GM12878 (cell line): ENCODE results near the gene SP3. TPM values are rescaled to one million over a fixed set of nuclear protein-coding genes. Genes with fewer than 3 reads are reported as not detected.
A peak's percentile ranks its signal among the peaks of the same experiment; 100 is the strongest.

Experiments
- ATAC-seq: fragments of 200-7000 bp; cut with Tn5 transposase; 3 replicates; pipeline ENCODE4 v1.9.1; 2020; ENCODE audit warnings: mild to moderate bottlenecking, moderate library complexity
- BruUV-seq: library from RNA; stranded (reverse); fragments of 400-500 nt; replicated peaks from 2 replicates; lab custom pipeline; 2021; lab: Mats Ljungman, UMichigan
- CTCF ChIA-PET: fragments of 300-600 bp; sonication (Branson Sonifier 250); formaldehyde crosslinking; extraction: SDS; loops from one replicate; lab custom pipeline; 2021; ENCODE audit warnings: inconsistent platforms; lab: Yijun Ruan, JAX
- POLR2A ChIA-PET: fragments of 350-600 bp; formaldehyde crosslinking; extraction: SDS; loops from one replicate; lab custom pipeline; 2021; ENCODE audit warnings: inconsistent platforms; lab: Charles Lee
- RAD21 ChIA-PET: fragments of 300-600 bp; sonication (Branson Sonifier 250); formaldehyde crosslinking; loops from one replicate; lab custom pipeline; 2023; ENCODE audit warnings: antibody characterized with exemption; ENCODE audit not compliant: unreplicated experiment; lab: Charles Lee
- SMC1A ChIA-PET: fragments of 300-600 bp; sonication (Branson Sonifier 250); formaldehyde crosslinking; loops from one replicate; lab custom pipeline; 2023; ENCODE audit not compliant: unreplicated experiment, uncharacterized antibody; lab: Charles Lee
- DNase-seq: peaks from one replicate; pipeline ENCODE4 v3.0.0-alpha.2; 2011; ENCODE audit warnings: low read depth, low spot score
- FAIRE-seq: peaks from 3 replicates; lab custom pipeline; 2011; peaks lifted over from hg19 to GRCh38; lab: Jason Lieb, UNC
- H2AFZ ChIP-seq: 2 replicates; pipeline ENCODE4 v1.6.0; 2011; ENCODE audit warnings: low read depth, low read length, control low read depth; ENCODE audit not compliant: control insufficient read depth
- H3K27ac ChIP-seq: 2 replicates; pipeline ENCODE4 v1.5.1; 2011; ENCODE audit warnings: control low read depth; ENCODE audit not compliant: control insufficient read depth, insufficient read depth
- H3K27me3 ChIP-seq, 2 experiments: replicated peaks in 1 of 2; 2 replicates each; pipeline versions ENCODE4 v1.6.0 to v1.6.1; 2011; ENCODE audit warnings: low read length in 1 of 2; ENCODE audit not compliant: control insufficient read depth in 2 of 2, insufficient read depth in 2 of 2
- H3K36me3 ChIP-seq, 2 experiments: 2 replicates each; pipeline ENCODE4 v1.5.1; 2011; ENCODE audit warnings: low read length in 1 of 2; ENCODE audit not compliant: control insufficient read depth in 2 of 2, insufficient read depth in 2 of 2
- H3K4me1 ChIP-seq: 2 replicates; pipeline ENCODE4 v1.6.1; 2011; ENCODE audit warnings: mild to moderate bottlenecking, low read length, moderate library complexity, mixed read lengths; ENCODE audit not compliant: control insufficient read depth, insufficient read depth
- H3K4me2 ChIP-seq: 2 replicates; pipeline ENCODE4 v1.6.0; 2011; ENCODE audit warnings: control low read depth; ENCODE audit not compliant: control insufficient read depth, insufficient read depth
- H3K4me3 ChIP-seq: fragments of 200-600 bp; sonication (generic); 2 replicates; pipeline ENCODE4 v1.5.1; 2016
- H3K79me2 ChIP-seq: 2 replicates; pipeline ENCODE4 v1.6.0; 2011; ENCODE audit warnings: low read length; ENCODE audit not compliant: control insufficient read depth, insufficient read depth
- H3K9ac ChIP-seq: 2 replicates; pipeline ENCODE4 v1.8.0; 2011; ENCODE audit warnings: low read length, control low read depth, mixed read lengths; ENCODE audit not compliant: control insufficient read depth, insufficient read depth
- H3K9me3 ChIP-seq: replicated peaks from 3 replicates; pipeline ENCODE4 v1.5.1; 2011; ENCODE audit warnings: mild to moderate bottlenecking, low read length; ENCODE audit not compliant: control insufficient read depth, insufficient read depth
- H4K20me1 ChIP-seq: 2 replicates; pipeline ENCODE4 v1.6.0; 2011; ENCODE audit not compliant: control insufficient read depth, insufficient read depth
- GATAD2B ChIP-seq: fragments of 450-650 bp; conservative IDR thresholded peaks from 2 replicates; pipeline ENCODE4 v1.6.1; 2017; ENCODE audit warnings: low read depth, mild to moderate bottlenecking, moderate library complexity
- JUNB ChIP-seq: IDR thresholded peaks from 2 replicates; pipeline ENCODE4 v1.6.1; 2016; ENCODE audit warnings: antibody characterized with exemption, mild to moderate bottlenecking
- JUND ChIP-seq: IDR thresholded peaks from 2 replicates; pipeline ENCODE4 v1.6.1; 2012; ENCODE audit warnings: low read depth, mild to moderate bottlenecking, low read length, improper control_type of control experiment, moderate library complexity
- KLF5 ChIP-seq: fragments of 450-650 bp; IDR thresholded peaks from 2 replicates; pipeline ENCODE4 v1.6.1; 2014; ENCODE audit warnings: mild to moderate bottlenecking; ENCODE audit not compliant: partially characterized antibody
- MEF2A ChIP-seq: IDR thresholded peaks from 2 replicates; pipeline ENCODE4 v1.6.1; 2011; ENCODE audit warnings: low read depth, mild to moderate bottlenecking, low read length, moderate library complexity; ENCODE audit not compliant: insufficient read depth
- NBN ChIP-seq: fragments of 450-650 bp; IDR thresholded peaks from 2 replicates; pipeline ENCODE4 v1.6.1; 2016
- NFYB ChIP-seq: IDR thresholded peaks from 2 replicates; pipeline ENCODE4 v1.6.1; 2011; ENCODE audit warnings: low read depth, mild to moderate bottlenecking, low read length, improper control_type of control experiment, moderate library complexity; ENCODE audit not compliant: insufficient read depth
- PML ChIP-seq: IDR thresholded peaks from 2 replicates; pipeline ENCODE4 v1.6.1; 2012; ENCODE audit warnings: low read length, inconsistent platforms
- SIN3A ChIP-seq: IDR thresholded peaks from 2 replicates; pipeline ENCODE4 v1.6.1; 2012; ENCODE audit warnings: low read depth, low read length, improper control_type of control experiment
- TCF7 ChIP-seq: IDR thresholded peaks from 2 replicates; pipeline ENCODE4 v1.6.1; 2014; ENCODE audit warnings: antibody characterized with exemption, borderline replicate concordance
- ZBTB33 ChIP-seq: fragments of 450-650 bp; IDR thresholded peaks from 2 replicates; pipeline ENCODE4 v1.6.1; 2017; ENCODE audit warnings: mild to moderate bottlenecking
- WGBS: methylation state at CpG from one replicate; pipeline ENCODE4 v1.1.6; 2016; ENCODE audit warnings: low lambda C conversion rate; ENCODE audit not compliant: insufficient replicate concordance, insufficient coverage; ENCODE audit errors: missing lambda C conversion rate; 5-methylcytosine and 5-hydroxymethylcytosine counted together
- in situ Hi-C: fragments of 300-500 bp; cut with MboI; formaldehyde crosslinking; loops from 9 replicates; pipeline ENCODE4 v1.14.3; 2018; ENCODE audit warnings: mixed read lengths
- intact Hi-C: fragments of 100-400 bp; cut with micrococcal nuclease; formaldehyde crosslinking; loops from one replicate; pipeline ENCODE4 v1.14.2; 2022; ENCODE audit not compliant: unreplicated experiment
- polyA plus RNA-seq, 11 experiments: library from polyadenylated mRNA; depleted of rRNA in 4 of 11; unstranded in 6 of 11; stranded (reverse) in 5 of 11; fragments of >200 nt; fragmentation: Nextera tagmentation in 4 of 11; fragmentation: Illumina TruSeq in 1 of 11; extraction: Ambion mirVana in 4 of 11; extraction: Trizol in 1 of 11; gene quantifications; 1 replicate in 1 of 11; 2 replicates in 10 of 11; pipeline versions ENCODE4 v1.2.1 to v1.2.3, GENCODE V29; 2011 to 2016; ENCODE audit warnings: inconsistent platforms in 2 of 11, missing spikeins in 2 of 11, low read depth in 1 of 11
- total RNA-seq, 4 experiments: library from RNA; depleted of rRNA in 3 of 4; stranded (reverse); fragments of >200 nt in 3 of 4; fragmentation: Illumina TruSeq in 1 of 4; extraction: Trizol in 1 of 4; gene quantifications; 2 replicates each; pipeline versions ENCODE4 v1.2.1 to v1.2.3, GENCODE V29; 2013 to 2021
- TF ChIP-seq, protein P1 (sequence below): IDR thresholded peaks from 2 replicates; pipeline ENCODE4 v1.6.1; 2011; ENCODE audit warnings: mild to moderate bottlenecking, low read depth, low read length, moderate library complexity; ENCODE audit not compliant: insufficient replicate concordance

SP3 gene
- total and polyA plus RNA-seq, 10 of the 15 experiments (the other 5 are each of a cell fraction or from before 2014, with no cell fraction given) = 9.9 to 87.6 (median 52.4) TPM

GRCh38 chr2:173896755-173897154 is 68.4 kb downstream of the SP3 start:
- Histone ChIP-seq H3K27me3 (no peaks in the 10 kb centered on the region), H3K4me2 (no peak overlapping the region), H3K9ac (no peak overlapping the region), H3K4me1 (peaks cover 46% of the 10 kb centered on the region), H3K4me3 (no peak overlapping the region), H3K36me3 (no peaks in the 10 kb centered on the region), H3K79me2 (no peaks in the 10 kb centered on the region), H2AFZ (no peak overlapping the region), H4K20me1 (no peaks in the 10 kb centered on the region), H3K9me3 (peaks cover 4% of the 10 kb centered on the region), H3K27ac (no peak overlapping the region)
- ATAC-seq (no peak), FAIRE-seq (no peak), DNase-seq (no peak)
- ChIA-PET SMC1A (no interaction called here), RAD21 (no interaction called here), CTCF (no interaction called here), POLR2A (interaction anchor here (0.5 kb wide), 1 partner anchor 619 kb away, joined by 4 read pairs; no protein-coding TSS in a partner anchor)
- WGBS = 97% methylated on average over 2 of the region's 2 CpGs
- intact Hi-C loops (loop anchor here (5.0 kb wide), 1 partner anchor 141 kb away; no protein-coding TSS in a partner anchor), in situ Hi-C loops (no loop called here)
- BruUV-seq = no TSS peak
- no peak for TF ChIP-seq MEF2A
- no peak for TF ChIP-seq PML
- TF ChIP-seq NBN = no peak

DNA sequence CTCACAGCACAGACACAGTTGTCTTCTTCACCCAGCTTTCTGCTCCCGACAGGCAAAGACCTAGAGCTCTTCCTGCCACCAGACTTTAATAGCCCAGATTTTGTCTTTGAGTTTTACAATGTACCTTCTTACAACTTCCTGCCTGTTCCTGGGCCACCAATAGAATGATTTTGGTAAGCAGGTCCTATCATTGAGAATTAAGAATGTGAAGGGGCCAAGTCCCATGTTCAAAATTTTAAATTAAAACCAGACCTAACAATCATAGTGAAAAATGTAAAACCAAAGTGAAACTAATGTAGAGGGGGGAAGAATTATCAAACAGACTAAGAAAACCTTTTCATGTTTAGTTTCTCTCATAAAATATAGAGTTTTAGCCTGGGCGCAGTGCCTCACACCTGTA is 72.8 kb downstream of the SP3 start:
- no peak overlapping the region for H3K4me3 ChIP-seq
- WGBS = 94% methylated on average over 2 of the region's 2 CpGs
- intact Hi-C loops (no loop called here), in situ Hi-C loops (no loop called here)
- no peaks in the 10 kb centered on the region for H3K27me3 ChIP-seq
- no peaks in the 10 kb centered on the region for H3K79me2 ChIP-seq
- ChIA-PET SMC1A (no interaction called here), CTCF (interaction anchor here (1.7 kb wide), 1 partner anchor 449 kb away, joined by 4 read pairs; no protein-coding TSS in a partner anchor), RAD21 (interaction anchor here (0.6 kb wide), 1 partner anchor 347 kb away, joined by 4 read pairs; no protein-coding TSS in a partner anchor), POLR2A (no interaction called here)
- H3K4me1 ChIP-seq = peaks cover 18% of the 10 kb centered on the region
- H3K27ac ChIP-seq = no peak overlapping the region
- H3K9ac ChIP-seq = no peak overlapping the region
- BruUV-seq = no TSS peak
- no peak for DNase-seq
- no peak for FAIRE-seq
- H3K9me3 ChIP-seq = peaks cover 22% of the 10 kb centered on the region
- H4K20me1 ChIP-seq = no peaks in the 10 kb centered on the region
- H2AFZ ChIP-seq = no peak overlapping the region
- 0 out of 2 replicates have a peak overlapping the region, but pooled peaks have one; percentile 3 for H3K4me2 ChIP-seq
- TF ChIP-seq TCF7 (no peak), KLF5 (no peak), JUND (no peak), GATAD2B (no peak), JUNB (peak; percentile 14; the same call in 1 of the 2 replicates), NFYB (peak; percentile 62; the same call in 1 of the 2 replicates), ZBTB33 (no peak), SIN3A (no peak)
- TF ChIP-seq, protein P1, sequence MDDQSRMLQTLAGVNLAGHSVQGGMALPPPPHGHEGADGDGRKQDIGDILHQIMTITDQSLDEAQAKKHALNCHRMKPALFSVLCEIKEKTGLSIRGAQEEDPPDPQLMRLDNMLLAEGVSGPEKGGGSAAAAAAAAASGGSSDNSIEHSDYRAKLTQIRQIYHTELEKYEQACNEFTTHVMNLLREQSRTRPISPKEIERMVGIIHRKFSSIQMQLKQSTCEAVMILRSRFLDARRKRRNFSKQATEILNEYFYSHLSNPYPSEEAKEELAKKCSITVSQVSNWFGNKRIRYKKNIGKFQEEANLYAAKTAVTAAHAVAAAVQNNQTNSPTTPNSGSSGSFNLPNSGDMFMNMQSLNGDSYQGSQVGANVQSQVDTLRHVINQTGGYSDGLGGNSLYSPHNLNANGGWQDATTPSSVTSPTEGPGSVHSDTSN = no peak
- H3K36me3 ChIP-seq = no peaks in the 10 kb centered on the region
- ATAC-seq = peak; percentile 25; the same call in 2 of the 3 replicates
